GM21576 (cell line): Measurements from ENCODE around the gene ARHGAP4.

Source experiments
- ATAC-seq: cut with Tn5 transposase; IDR thresholded peaks from one replicate; pipeline ENCODE4 v1.9.1; 2021; ENCODE audit warnings: mild to moderate bottlenecking, moderate library complexity; ENCODE audit not compliant: unreplicated experiment

The ARHGAP4 gene

GRCh38 chrX:153947009-153947769 is 21.1 kb upstream of the ARHGAP4 start:
- peak; percentile 67 for ATAC-seq

GRCh38 chrX:153945956-153946943 is 20.2 kb upstream of the ARHGAP4 start:
- ATAC-seq: no peak

DNA sequence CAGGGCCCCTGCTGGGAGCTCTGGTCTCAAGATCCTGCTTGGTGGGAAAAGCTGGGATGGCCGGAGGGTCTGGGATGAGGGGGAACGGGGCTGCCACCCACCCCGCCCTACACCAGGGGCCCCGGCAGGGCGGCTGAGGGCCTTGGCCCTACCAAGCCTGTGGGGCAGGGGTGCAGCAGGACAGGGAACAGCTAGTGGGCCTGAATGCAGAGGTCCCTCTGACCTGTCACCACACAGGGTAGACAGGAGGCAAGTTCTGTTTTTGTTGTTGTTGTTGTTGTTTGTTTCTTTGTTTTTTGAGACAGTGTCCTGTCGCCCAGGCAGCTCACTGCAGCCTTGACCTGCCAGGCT is 18.7 kb upstream of the ARHGAP4 start:
- no peak for ATAC-seq

GRCh38 chrX:153944140-153944799 is 18.2 kb upstream of the ARHGAP4 start, which contains the start of gene RENBP:
Gene RENBP (minus strand): TSS chrX:153944643. CDS start chrX:153944610, 33 bp downstream.
- ATAC-seq: no peak

DNA sequence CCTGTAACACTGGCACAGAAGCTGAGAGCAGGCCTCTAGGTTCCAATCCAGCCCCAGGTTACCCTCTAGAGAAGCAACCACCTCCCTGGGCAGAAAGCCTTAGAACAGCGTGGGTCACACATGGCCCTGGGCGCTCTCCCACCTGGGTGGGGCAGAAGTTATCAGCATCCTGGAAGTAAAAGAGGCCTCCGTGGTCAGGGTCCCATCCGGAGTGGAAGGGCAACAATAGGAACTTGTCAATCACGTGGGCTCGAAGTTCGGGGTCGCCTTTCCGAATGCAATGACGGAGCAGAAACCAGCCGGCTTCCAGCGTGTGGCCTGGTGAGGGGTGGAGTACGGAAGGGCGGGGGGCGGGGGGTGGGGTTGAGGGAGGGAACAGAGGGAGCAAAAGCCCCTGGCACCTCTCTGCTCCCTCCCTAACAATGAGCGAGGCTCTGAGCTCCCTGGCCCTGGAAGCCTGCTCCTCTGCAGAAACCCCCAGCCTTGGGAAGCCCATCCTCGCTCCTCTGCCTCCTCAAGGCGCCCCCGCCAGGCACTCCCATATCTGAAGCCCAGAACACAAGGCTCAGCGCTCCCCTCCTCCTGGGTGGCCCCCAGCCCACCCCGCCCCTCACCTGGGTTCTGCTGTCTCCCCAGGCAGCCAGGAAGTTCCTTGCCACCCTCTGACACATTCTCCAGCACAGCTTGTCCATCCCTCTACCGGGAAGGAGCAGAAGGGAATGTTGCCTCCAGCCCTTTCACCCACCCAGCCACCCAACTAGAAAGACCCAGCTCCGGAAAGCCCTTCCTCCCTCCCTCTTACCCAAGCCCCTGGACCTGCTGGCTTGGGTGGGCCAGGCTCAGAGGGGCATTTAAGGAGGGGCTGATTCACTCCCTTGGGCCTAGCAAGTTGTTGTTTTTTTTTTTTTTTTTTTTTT is 15.5 kb upstream of the ARHGAP4 start:
- ATAC-seq: no peak

GRCh38 chrX:153939573-153939972 is 13.5 kb upstream of the ARHGAP4 start:
- ATAC-seq: no peak

DNA sequence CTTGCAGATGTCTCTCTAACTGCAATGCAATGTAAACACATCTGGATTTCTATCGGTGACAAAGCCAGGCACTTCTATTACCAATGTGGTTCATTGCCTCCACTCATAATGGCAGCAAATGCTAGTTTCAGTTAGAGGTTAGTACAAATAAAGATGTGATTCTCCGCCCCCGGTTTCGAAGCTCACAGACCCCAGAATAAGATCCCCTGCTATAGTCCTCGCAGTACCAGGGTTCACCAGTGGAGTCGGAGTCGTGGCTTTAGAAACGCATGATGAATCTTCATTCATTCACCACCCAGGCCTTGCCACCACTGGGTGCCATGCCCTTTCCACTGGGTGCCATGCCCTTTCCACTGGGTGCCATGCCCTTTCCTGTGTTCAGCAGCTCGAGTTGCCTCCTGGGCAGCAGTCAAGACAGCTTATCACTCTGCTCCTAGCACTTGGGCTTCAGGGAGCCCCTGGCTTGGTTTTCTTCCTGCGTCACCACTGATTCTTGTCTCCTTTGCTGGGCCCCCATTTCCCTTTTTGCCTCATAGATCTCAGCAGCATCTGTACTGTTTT is 12.2 kb upstream of the ARHGAP4 start:
- ATAC-seq: no peak

GRCh38 chrX:153937056-153937455 is 11.0 kb upstream of the ARHGAP4 start:
- no peak for ATAC-seq

DNA sequence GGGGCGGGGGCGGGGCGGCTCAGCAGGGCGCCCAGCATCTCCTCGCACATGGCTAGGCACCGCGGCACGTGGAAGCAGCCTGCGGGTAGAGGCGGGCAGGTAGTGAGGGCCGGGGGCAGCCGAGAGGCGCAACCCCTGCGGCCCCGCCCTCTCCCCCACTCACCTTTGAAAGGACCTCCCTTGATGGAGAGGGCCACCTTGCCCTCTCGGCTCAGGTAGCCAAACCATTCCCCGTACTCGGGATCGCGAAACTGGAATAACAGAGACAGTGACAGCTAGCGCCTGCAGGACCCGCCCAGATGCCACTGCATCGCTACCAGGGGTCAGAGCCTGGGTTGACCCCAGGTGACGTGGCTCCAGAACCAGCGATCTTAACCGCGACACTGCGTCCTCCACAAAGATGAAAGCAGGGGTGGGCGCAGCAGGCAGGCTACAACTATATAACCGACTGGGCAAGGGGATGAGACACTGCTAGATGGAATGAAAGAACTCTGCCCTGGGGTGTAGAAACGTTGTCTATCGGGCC is 9.3 kb upstream of the ARHGAP4 start:
- ATAC-seq: no peak

DNA sequence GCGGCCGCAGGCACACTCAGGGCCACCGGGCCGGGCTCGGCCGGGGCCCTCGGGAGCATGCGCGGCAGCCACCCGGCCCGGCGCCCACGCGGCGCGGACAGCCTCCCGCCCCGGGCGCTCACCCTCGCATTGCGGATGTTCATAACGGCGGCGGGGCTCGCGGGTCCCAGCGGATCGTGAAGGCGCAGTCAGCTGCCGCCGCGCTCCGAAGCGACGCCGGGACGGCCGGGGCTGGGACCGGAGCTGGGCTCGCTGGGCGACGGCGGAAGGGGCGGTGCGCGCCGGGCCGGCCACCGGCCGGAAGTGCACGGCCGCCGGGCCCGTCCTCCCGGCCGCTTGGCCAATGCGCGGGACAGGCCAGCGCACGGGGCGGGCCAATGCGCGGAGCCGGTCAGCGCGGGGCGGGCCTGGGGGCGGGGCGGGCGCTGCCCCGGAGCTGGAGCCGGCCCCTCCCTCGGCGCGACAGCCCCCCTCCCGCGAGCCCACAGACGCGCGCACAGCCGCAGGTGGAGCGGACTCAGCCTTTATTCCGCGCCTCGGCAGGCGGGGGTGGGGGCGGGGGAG is 8.8 kb upstream of the ARHGAP4 start, which contains the start of gene NAA10:
NAA10 (minus strand) TSS at position 276 of the 564 bp plus-strand sequence; CDS start at position 143, 133 bp downstream.
- ATAC-seq: peak; percentile 87

- ATAC-seq: peak; percentile 4
Measured at GRCh38 chrX:153934148-153934761, 8.2 kb upstream of the ARHGAP4 start.

DNA sequence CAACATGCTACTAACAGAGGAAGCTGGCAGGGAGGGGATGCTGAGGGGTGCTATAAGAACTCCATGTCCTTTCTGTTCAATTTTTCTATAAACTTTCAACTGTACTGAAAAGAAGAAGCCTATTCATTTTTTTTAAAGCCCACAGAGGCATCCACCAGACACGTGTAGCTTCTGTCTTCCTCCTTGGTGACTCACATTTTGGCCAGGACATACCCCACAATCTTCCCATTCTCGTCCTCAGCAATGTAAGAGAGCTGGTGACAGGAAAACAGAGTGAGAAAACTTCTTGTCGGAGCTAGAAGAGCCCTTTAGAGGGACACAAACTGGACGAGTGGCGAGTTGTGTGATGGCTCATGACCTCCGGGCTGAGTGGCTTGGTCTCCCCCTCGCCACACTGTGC is 7.7 kb upstream of the ARHGAP4 start:
- ATAC-seq: no peak

GRCh38 chrX:153932220-153932915 is 6.3 kb upstream of the ARHGAP4 start:
- no peak for ATAC-seq

- no peak for ATAC-seq
Measured at GRCh38 chrX:153931748-153932147, 5.7 kb upstream of the ARHGAP4 start.

- ATAC-seq: no peak
Measured at GRCh38 chrX:153931151-153931550, 5.1 kb upstream of the ARHGAP4 start.

GRCh38 chrX:153930011-153930910 is 4.2 kb upstream of the ARHGAP4 start:
- no peak for ATAC-seq

DNA sequence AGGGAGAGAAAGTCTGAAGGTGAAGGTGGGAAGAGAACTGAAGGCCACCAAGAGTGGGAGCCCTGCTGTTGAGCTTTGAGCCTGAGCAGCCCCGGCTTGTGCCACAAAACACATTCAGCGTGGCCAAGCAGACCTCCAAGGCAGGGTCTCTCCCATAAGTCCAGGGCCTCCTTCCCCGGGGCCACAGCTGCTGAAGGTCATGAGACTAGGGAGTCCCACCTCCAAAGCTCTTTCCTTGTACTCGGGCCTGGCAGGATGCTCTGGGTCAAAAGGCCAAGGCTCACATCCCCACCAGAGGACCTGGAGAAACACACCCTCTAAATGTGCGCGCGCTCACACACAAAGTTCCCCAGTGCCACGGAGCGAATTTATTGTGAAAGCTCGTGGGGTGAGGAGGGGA is 3.5 kb upstream of the ARHGAP4 start:
- ATAC-seq: no peak
